GM18508 (cell line): ENCODE data around the gene APBB2.
"Not testable (repeated sequence)": the region's sequence is repeated elsewhere in the genome, so short reads cannot be mapped to it uniquely, and the experiment has no call there.

Experiments used
- ATAC-seq: cut with Tn5 transposase; IDR thresholded peaks from one replicate; pipeline ENCODE4 v1.9.1; 2021; ENCODE audit warnings: moderate number of reproducible peaks; ENCODE audit not compliant: insufficient read depth, unreplicated experiment

APBB2 gene

DNA sequence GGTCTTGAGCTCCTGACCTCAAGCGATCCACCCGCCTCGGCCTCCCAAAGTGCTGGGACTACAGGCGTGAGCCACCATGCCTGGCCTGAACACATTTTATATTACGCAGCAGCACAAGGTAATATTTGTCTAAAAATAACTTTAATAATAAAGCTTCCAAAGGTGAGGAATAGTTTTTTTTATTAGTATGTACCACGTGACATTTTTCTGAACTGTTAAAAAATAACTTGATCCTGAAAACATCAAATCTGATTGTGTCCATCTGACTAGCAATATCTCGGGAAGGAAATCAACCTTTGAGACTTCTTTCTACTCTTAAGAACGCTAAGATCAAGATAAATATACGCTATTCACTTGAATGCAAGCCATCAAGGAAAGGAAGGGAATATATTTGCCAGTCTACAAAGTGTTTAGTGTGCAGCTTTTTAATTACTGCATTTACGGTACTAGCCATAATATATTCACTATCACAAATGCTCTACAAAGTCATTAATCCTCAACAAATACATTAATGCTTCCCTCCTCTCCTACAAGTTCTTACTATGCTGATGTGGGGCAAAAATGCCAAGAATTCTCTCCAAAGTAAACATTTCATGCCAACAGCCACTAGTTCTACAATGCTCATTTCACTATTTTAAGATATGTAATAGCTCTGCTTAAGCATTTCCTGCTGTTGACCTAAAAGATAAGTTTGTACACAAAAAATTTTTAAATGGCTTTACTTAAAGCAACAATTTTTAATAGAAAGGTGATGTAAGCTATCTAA lies 143.6 kb downstream of the APBB2 start:
- no peak for ATAC-seq

GRCh38 chr4:41069838-41070237 lies 144.5 kb downstream of the APBB2 start:
- ATAC-seq = no peak

GRCh38 chr4:41069257-41069656 lies 145.1 kb downstream of the APBB2 start:
- no peak for ATAC-seq

GRCh38 chr4:41067369-41067768 lies 147.0 kb downstream of the APBB2 start:
- no peak for ATAC-seq

DNA sequence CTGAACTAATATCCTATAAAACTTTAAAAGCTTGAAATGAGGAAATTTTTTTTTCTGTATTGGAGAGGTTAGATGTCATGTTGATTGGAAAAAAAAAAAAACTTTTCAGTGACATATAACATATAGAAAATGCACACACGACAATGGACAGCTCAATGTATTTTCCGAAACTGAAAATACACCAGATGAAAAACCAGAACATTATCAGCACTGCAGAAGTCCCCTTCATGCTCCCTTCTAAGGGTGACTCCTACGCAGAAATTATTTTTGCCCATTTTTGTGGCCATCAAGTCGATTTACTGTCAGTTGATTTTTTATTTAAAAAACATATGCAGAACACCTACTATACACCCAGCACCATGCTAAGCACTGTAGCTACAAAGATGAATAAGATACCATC lies 148.3 kb downstream of the APBB2 start:
- no peak for ATAC-seq

- no peak for ATAC-seq
These were observed 148.8 kb downstream of the APBB2 start for GRCh38 chr4:41065434-41066006.

GRCh38 chr4:41064953-41065352 lies 149.4 kb downstream of the APBB2 start:
- ATAC-seq = no peak

DNA sequence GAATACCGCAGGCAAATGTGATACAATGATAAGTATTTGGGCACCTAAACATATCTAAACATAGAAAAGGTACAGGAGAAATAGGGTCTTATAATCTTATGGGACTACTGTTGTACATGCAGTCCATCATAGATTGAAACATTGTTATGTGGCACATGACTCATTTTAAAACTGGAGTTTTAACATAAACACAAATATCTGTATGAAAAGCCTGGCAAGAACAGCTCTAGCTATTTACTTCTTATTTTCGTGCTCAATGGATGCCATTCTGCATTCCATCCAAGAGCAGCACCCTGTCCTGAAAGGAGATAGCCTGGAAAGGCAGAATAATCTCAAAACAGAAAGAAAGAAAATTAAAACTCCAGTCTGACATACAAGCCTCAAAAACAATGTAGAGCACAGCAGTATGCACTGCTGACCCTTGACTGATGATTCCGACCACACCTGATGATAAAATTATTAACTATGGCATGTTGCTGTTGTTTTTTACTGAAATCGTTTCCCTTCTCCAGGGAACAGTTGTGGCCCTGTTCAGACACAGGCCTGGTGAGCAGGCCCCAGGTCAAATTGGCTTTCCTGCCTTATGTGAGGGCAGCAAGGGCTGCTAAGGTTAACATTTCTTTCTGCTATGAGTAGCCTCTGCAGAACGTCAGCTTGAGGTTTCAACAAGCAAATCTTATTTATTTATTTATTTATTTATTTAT lies 152.7 kb downstream of the APBB2 start:
- ATAC-seq = no peak

- ATAC-seq = no peak
These were observed 153.7 kb downstream of the APBB2 start for GRCh38 chr4:41060352-41061334.

- ATAC-seq = not testable (repeated sequence)
These were observed 154.9 kb downstream of the APBB2 start for GRCh38 chr4:41059411-41059810.

DNA sequence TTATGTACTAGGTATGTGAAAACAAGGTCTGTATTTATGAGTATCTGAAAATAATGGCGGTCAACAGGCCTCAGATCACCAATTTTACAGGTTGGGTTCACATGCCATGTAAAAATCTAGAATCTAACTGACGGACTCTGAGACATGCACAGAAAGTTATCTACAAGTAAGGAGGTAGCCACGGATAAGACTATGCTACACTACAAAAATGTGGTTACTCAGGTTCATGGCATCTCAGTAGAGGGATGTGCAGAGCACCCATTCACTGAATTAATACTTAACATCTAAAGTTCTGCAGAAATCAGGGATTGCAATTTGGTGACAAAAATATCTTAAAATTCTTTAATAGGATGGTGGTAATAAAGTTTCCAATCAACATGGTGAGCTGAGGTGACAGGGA lies 155.9 kb downstream of the APBB2 start:
- no peak for ATAC-seq

DNA sequence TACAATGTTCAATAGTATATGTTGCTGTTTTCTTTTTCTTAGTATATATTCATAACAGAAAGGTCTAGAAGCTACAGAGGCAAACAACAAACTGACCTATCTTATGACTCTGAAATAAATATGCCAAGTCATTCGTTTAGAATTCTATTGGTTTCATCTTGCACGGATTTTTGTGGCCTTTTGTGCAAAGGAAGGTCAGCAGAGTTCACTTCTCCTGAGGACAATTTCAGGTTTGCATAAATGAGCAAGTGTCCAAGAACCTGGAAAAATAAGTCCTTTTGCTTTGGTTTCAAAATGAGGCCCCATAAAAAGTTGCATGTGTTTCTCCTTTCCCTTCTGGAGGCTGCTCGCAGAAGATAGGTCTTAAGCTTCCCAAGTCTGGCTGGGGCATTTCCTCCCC lies 156.9 kb downstream of the APBB2 start:
- ATAC-seq = no peak

GRCh38 chr4:41052287-41052686 lies 162.1 kb downstream of the APBB2 start:
- no peak for ATAC-seq

DNA sequence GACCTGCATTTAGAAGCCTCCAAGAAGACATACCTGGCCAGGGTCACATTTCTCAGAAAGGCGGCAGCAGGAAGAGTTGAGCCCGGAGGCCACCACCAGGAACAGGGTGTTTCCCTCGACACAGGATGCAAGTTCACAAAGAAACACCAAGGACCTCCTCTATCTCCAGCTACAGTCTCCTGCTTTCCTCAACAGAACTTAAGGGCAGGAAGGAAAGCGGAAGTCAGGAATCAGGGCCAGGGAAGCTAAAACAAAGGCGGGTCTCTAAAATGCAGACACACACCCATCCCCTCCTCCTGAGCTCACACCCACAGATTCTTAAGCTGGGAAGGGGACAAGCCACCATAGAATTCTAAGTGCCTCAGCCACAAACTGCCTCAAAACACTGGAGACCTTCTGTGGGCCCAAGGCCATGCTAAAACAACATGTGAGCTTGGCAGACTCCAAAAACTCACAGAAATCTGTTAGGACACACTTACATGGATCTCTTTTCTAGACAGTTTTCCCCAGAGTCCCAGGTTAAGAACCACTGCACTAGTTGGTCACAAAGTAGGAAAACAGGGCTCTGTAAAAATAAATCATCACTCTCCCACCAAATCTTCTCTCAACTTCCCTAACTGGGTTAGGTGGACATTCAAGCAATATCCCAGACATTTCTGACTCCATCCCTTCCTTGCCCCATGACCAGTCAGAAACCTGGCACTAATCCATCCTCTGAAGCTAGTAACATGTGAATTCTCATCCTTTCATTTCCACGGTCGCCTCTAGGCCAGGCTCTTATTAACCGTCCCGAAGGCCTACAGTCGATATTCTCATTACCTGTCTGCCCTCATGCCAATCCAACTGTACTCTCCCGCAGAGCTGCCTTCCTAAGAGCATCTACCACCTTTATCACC lies 163.2 kb downstream of the APBB2 start:
- no peak for ATAC-seq

DNA sequence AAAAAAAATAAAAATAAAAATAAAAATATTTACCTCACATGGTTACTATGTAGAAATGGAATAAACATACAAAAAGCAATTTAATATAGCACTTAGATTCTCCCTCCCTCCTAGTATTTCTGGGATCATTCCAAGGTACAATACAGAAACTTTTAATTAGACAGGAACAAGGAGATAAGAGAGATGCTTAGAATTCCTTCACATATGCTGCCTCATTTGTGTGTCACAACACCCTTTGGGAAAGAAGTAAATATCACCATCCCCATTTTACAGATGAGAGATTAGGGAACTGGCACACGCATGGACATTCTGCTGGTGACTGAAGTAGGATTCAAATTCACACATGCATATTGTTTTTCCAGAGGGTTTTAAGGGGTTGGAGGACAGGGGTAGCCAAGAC lies 164.2 kb downstream of the APBB2 start:
- ATAC-seq = no peak

- ATAC-seq = not testable (repeated sequence)
These were observed 165.2 kb downstream of the APBB2 start for GRCh38 chr4:41049176-41049575.

DNA sequence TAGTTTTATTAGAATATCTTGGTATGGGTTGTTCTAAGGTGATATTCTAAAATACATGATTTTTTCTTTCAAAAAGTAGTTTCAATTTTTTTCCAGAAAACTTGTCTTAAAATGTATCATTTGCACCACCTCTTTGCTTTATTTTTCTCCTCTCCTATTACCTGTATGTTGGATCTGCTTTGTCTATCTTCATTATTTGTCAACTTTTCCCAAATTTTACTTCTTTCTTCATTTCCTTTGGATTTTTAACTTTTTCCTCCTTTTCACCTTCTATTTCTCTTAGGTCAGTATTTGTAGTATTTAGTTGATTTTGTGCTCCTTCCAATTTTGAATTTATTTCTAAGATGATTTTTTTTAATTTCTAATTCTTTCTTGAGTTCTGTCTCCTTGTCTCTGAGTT lies 169.6 kb downstream of the APBB2 start:
- no peak for ATAC-seq

DNA sequence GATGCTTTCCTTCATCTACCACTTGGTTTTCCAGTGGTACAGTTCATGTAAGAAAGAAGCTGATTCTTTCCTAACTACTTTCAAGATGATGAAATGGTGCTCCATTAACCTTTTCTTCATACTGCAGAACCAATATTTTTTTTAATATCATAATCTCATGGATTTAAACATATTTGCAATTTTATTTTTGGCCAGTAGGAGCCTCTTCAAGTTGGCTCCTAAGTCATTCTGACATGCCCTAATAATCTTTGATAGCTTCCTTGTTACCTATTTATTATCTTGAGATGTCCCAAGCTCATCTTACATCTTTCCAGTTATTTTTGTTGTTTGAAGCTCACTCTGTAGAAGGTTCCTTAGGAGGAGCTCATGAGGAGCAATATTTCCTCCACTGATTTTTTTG lies 170.2 kb downstream of the APBB2 start:
- no peak for ATAC-seq

GRCh38 chr4:41043465-41043864 lies 170.9 kb downstream of the APBB2 start:
- no peak for ATAC-seq
